Occipital lobe (tissue), 2 donors: ENCODE results near the gene FBXL7. TPM values are rescaled to one million over a fixed set of nuclear protein-coding genes. Genes with fewer than 3 reads are reported as not detected.

Experiments
- DNase-seq: peaks from one replicate; lab custom pipeline; 2025; lab: John Stamatoyannopoulos, UW
- total RNA-seq: library from RNA; depleted of rRNA; stranded (reverse); fragments of >200 nt; gene quantifications from one replicate; pipeline ENCODE4 v1.2.3, GENCODE V29; 2014

FBXL7 gene
- total RNA-seq: 3.0 TPM

- peak; percentile 43 for DNase-seq
These were observed at the start of gene FBXL7 for GRCh38 chr5:15499528-15500324. Gene FBXL7 (plus strand): TSS chr5:15500180.

- no peak for DNase-seq
These were observed 49.5 kb upstream of the FBXL7 start for GRCh38 chr5:15450473-15450872.

GRCh38 chr5:15450949-15451348, 49.0 kb upstream of the FBXL7 start:
- DNase-seq: no peak

- no peak for DNase-seq
These were observed 48.0 kb upstream of the FBXL7 start for GRCh38 chr5:15452030-15452429.

GRCh38 chr5:15452781-15453180, 47.2 kb upstream of the FBXL7 start:
- no peak for DNase-seq

GRCh38 chr5:15459200-15459599, 40.8 kb upstream of the FBXL7 start:
- no peak for DNase-seq

GRCh38 chr5:15463231-15463980, 36.6 kb upstream of the FBXL7 start:
- no peak for DNase-seq

- DNase-seq: no peak
These were observed 27.9 kb upstream of the FBXL7 start for GRCh38 chr5:15472116-15472515.

- DNase-seq: no peak
These were observed 25.7 kb upstream of the FBXL7 start for GRCh38 chr5:15474143-15474719.

GRCh38 chr5:15475367-15475766, 24.6 kb upstream of the FBXL7 start:
- no peak for DNase-seq

- no peak for DNase-seq
These were observed 23.0 kb upstream of the FBXL7 start for GRCh38 chr5:15476977-15477376.

- no peak for DNase-seq
These were observed 19.5 kb upstream of the FBXL7 start for GRCh38 chr5:15480436-15480835.

- DNase-seq: no peak
These were observed 16.5 kb upstream of the FBXL7 start for GRCh38 chr5:15483351-15484097.

GRCh38 chr5:15487228-15487627, 12.8 kb upstream of the FBXL7 start:
- no peak for DNase-seq

- DNase-seq: no peak
These were observed 10.3 kb upstream of the FBXL7 start for GRCh38 chr5:15489571-15490235.

- DNase-seq: no peak
These were observed 7.4 kb upstream of the FBXL7 start for GRCh38 chr5:15492545-15492944.

GRCh38 chr5:15493501-15493900, 6.5 kb upstream of the FBXL7 start:
- DNase-seq: no peak

- no peak for DNase-seq
These were observed 5.0 kb upstream of the FBXL7 start for GRCh38 chr5:15495026-15495425.

- DNase-seq: no peak
These were observed 3.1 kb upstream of the FBXL7 start for GRCh38 chr5:15496886-15497285.

- peak; percentile 26 for DNase-seq
These were observed 483 bp downstream of the FBXL7 start for GRCh38 chr5:15500325-15501001.
